GM19324 (cell line): ENCODE data around the gene SEPHS2.
A peak's percentile ranks its signal among the peaks of the same experiment; 100 is the strongest.
"Not testable (repeated sequence)": the region's sequence is repeated elsewhere in the genome, so short reads cannot be mapped to it uniquely, and the experiment has no call there.

ENCODE experiments used
- ATAC-seq: cut with Tn5 transposase; IDR thresholded peaks from one replicate; pipeline ENCODE4 v1.9.1; 2021; ENCODE audit warnings: mild to moderate bottlenecking, moderate library complexity; ENCODE audit not compliant: unreplicated experiment, low FRiP score

SEPHS2 gene

GRCh38 chr16:30399435-30400186 lies 46.1 kb downstream of the SEPHS2 start:
- ATAC-seq: no peak

GRCh38 chr16:30398661-30399434 lies 46.8 kb downstream of the SEPHS2 start:
- ATAC-seq: no peak

DNA sequence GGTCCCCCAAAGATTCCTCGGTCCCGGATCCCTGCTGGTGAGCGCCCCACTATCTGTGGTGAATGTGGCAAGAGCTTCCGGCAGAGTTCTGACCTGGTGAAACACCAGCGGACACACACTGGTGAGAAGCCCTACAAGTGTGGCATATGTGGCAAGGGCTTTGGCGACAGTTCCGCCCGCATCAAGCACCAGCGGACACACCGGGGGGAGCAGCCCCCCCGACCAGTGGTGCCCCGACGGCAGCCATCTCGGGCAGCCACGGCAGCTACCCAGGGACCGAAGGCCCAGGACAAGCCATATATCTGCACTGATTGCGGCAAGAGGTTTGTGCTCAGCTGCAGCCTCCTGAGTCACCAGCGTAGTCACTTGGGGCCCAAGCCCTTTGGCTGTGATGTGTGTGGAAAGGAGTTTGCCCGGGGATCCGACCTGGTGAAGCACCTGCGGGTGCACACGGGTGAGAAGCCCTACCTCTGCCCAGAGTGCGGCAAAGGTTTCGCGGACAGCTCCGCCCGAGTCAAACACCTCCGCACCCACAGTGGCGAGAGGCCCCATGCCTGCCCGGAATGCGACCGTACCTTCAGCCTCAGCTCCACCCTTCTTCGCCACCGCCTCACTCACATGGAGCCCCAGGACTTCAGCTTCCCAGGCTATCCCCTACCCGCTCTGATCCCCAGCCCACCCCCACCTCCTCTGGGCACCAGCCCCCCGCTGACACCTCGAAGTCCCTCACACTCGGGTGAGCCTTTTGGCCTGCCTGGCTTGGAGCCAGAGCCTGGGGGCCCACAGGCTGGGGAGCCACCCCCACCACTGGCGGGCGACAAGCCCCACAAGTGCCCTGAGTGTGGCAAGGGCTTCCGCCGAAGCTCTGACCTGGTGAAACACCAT lies 47.7 kb downstream of the SEPHS2 start:
- ATAC-seq: no peak

GRCh38 chr16:30397056-30397455 lies 48.6 kb downstream of the SEPHS2 start:
- ATAC-seq: no peak

DNA sequence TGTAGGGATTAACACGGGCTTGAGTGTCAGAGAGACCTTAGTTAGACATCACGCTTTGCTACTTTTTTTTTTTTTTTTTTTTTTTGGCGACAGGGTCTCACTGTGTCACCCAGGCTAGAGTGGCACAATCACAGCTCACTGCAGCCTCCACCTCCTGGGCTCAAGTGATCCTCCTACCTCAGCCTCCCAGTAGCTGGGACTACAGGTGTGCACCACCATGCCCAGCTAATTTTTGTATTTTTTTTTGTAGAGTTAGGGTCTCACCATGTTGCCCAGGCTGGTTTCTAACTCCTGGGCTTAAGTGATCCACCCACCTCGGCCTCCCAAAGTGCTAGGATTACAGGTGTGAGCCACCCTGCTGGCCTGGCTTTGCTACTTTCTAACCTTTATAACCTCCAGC lies 49.0 kb downstream of the SEPHS2 start:
- ATAC-seq: not testable (repeated sequence)

- ATAC-seq: no peak
Measured at GRCh38 chr16:30395992-30396585, 49.6 kb downstream of the SEPHS2 start.

DNA sequence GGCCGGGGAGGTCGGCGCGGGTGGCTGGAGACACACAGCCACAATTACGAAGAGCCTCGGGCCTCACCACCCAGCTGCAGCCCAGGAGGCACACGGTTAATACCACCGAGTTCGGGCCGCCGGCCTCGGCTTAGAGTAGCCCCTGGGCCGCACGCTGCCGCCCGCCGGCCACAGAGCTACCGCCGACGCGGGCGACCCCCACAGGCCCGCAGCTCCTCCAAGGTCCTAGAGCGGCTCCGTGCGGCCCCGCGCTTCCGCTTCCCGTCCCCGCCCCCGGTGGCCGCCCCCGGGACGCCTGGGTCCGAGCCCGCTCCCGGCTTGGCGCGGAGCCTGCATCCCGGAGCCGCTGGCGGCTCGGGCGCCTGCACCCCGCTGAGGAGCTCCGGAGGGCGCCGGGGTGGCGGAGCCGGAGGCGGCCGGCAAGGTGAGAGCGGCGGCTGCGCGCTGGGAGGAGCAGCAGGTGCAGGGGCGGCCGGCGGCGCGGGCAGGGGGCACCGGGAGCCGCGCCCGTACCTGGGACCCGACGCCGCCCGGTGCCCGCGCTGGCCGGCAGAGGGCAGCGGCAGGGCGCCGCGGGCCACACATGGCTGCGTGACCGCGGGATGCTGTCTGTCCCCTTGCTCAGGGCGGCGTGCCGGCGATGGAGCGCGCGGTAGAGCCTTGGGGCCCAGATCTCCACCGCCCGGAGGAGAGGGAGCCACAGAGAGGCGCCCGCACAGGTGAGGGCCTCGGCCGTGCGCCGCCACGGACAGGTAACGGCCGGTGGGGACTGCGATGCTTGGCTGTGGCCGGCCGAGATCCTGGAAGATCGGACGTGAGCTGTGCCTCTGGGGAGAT lies 50.3 kb downstream of the SEPHS2 start, which contains the start of gene ZNF48:
ZNF48 (plus strand) TSS at position 266 of the 837 bp plus-strand sequence; CDS start at position 641, 375 bp downstream.
- peak; percentile 71 for ATAC-seq

DNA sequence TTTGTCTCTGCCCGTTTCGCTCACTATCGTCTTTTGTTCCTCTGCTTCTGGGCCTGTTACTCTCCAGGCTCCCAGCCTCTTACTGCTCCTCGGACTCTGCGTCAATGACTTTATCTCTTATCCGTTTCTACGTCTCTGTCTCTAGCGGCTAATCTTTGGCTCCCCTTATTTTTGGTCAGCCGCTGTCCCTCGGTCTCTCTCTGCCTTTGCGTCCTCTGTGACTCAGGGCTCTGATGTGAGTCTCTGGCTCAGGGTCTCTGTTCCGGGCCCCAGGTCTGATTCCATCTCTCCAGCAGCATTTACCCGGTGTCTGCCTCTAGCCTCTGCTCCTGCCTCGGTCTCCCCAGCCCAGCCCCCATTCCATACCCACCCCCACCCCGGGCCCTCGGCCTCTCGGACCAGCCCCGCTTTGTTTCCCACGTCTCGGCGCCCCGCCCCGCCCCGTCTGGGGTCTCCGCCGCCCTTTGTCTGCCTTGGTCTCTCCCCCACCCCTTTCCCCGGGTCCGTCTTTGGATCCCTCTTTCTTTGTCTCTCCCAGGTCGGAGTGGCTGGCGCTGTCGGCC lies 51.0 kb downstream of the SEPHS2 start:
- no peak for ATAC-seq
